GM19468 (cell line): ENCODE measurements around the gene RNF43.

Experiments used
- ATAC-seq: cut with Tn5 transposase; IDR thresholded peaks from one replicate; pipeline ENCODE4 v1.9.1; 2021; ENCODE audit warnings: mild to moderate bottlenecking, moderate library complexity, moderate number of reproducible peaks; ENCODE audit not compliant: unreplicated experiment; ENCODE audit errors: extremely low read depth

Gene RNF43

GRCh38 chr17:58417300-58418092 is at the start of gene RNF43:
Gene RNF43 (minus strand): TSS chr17:58417534. CDS start chr17:58415577, 1,957 bp downstream.
- peak; percentile 49 for ATAC-seq

- ATAC-seq: no peak
Observed at GRCh38 chr17:58455491-58455890, 38.2 kb upstream of the RNF43 start.

GRCh38 chr17:58452738-58453137 is 35.4 kb upstream of the RNF43 start:
- ATAC-seq: no peak

- ATAC-seq: no peak
Observed at GRCh38 chr17:58447039-58447975, 30.0 kb upstream of the RNF43 start.

- ATAC-seq: no peak
Observed at GRCh38 chr17:58446086-58446485, 28.8 kb upstream of the RNF43 start.

- no peak for ATAC-seq
Observed at GRCh38 chr17:58436805-58437239, 19.5 kb upstream of the RNF43 start.

- no peak for ATAC-seq
Observed at GRCh38 chr17:58436245-58436644, 18.9 kb upstream of the RNF43 start.

- no peak for ATAC-seq
Observed at GRCh38 chr17:58432806-58433573, 15.7 kb upstream of the RNF43 start.

GRCh38 chr17:58427807-58428206 is 10.5 kb upstream of the RNF43 start:
- ATAC-seq: no peak

- ATAC-seq: no peak
Observed at GRCh38 chr17:58421711-58422110, 4.4 kb upstream of the RNF43 start.

GRCh38 chr17:58420827-58421226 is 3.5 kb upstream of the RNF43 start:
- no peak for ATAC-seq

GRCh38 chr17:58416937-58417299 is 416 bp downstream of the RNF43 start:
- ATAC-seq: no peak

- no peak for ATAC-seq
Observed at GRCh38 chr17:58416396-58416795, 938 bp downstream of the RNF43 start.

GRCh38 chr17:58415371-58416055 is 1.8 kb downstream of the RNF43 start:
- no peak for ATAC-seq

- no peak for ATAC-seq
Observed at GRCh38 chr17:58414596-58414997, 2.7 kb downstream of the RNF43 start.

GRCh38 chr17:58413684-58414083 is 3.6 kb downstream of the RNF43 start:
- no peak for ATAC-seq

- no peak for ATAC-seq
Observed at GRCh38 chr17:58412961-58413586, 4.3 kb downstream of the RNF43 start.

GRCh38 chr17:58412064-58412703 is 5.2 kb downstream of the RNF43 start:
- ATAC-seq: no peak

GRCh38 chr17:58411408-58411894 is 5.9 kb downstream of the RNF43 start:
- ATAC-seq: no peak
